ENCODE measurements around the gene ACYP2.
A peak's percentile ranks its signal among the peaks of the same experiment; 100 is the strongest.

ACYP2 gene

DNA sequence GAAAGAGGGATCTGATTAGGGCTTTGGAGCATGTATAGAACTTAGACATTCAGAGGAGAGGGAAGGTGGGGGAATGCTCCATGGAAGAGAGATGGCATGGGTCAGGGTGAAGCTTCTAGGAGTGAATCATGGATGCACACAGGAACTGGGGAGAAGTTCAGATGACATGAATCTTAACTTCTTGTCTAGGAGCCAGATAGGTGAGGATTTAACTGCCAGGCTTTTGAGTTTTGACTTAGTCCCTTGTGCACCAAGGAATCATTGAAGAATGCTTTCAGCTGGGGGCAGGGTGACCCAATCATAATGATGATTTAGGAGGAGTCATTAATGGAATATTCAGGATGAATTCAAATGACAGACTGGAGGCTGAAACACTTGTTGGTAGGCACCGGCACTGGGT is 48.7 kb downstream of the ACYP2 start:
- DNase-seq = no peak

GRCh38 chr2:54166121-54166773 is 50.8 kb downstream of the ACYP2 start:
- DNase-seq = no peak

DNA sequence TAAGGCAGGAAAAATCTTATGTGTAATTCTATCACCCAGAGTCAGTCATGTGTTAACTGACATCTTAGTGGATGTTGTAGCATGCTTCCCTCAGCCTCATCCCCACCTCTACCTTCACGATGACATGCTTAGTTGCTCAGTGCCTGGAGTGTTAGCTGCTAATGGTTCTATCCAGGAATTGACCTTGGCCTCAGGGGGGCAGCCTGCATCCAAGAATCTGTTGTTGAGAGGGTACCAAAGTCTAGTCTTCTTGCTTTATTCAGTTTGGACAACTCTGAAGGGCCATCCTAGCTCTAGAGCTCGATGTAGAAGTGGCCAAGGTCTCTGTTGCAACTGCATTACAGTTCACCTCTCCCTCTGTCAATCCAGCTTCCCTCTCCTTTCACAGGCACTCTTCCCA is 61.2 kb downstream of the ACYP2 start:
- no peak for DNase-seq

DNA sequence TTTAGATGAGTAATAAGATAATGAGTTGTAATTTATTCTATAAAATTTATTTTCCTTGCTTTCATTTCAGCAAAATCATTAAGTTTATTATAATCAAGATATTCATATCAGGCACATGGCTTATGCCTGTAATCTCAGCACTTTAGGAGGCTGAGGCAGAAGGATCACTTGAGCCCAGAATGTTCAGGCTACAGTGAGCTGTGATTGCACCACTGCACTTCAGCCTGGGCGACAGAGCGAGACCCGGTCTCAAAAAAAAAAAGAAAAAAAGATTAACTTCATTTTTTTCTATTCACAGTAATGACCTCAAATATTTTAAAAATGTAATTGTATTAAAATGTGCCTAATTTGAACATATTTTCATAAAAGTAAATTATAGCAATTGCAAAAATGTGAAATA is 67.9 kb downstream of the ACYP2 start:
- no peak for DNase-seq

DNA sequence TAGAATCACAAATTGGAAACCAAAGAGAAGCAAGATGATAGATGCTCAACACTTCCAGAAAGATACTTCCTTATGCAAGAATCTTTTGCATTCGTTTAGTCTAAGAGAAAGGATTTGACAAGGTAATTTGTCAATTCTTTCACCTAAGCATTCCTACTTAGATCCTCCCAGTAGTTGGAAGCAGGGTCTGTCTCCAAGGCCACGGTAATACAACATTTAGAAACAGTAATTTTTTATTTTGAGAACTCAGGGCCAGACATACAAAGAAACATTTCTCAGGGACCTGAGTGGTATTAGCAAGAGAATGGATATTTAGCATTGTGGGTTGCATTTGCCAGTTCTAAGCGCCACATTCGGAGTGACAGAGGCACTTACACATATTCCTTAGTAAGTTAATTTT is 68.6 kb downstream of the ACYP2 start:
- DNase-seq = no peak

GRCh38 chr2:54185105-54185504 is 69.7 kb downstream of the ACYP2 start:
- no peak for DNase-seq

DNA sequence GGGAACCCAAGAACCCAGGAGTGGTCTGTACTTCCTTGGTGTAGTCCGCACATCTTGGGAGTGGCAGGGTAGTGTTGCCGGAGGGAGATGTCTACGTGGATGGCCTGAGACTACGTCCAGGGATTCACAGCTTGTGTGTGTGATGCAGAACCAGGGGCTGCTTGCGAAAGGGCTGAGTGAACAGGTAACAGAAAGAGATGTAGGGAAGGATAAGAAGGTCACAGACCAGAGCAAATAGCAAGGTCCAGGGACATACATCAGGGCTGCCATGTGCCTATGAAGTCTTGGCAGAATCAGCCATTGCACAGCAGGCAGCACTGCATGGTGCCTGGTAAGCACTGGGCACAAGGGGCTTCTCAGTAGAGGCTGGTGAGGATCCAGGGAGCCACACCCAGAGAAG is 71.9 kb downstream of the ACYP2 start:
- DNase-seq = no peak

- DNase-seq = no peak
Observed at GRCh38 chr2:54189539-54189938, 74.1 kb downstream of the ACYP2 start.

GRCh38 chr2:54191361-54192135 is 76.1 kb downstream of the ACYP2 start:
- no peak for DNase-seq

GRCh38 chr2:54194761-54195750 is 79.6 kb downstream of the ACYP2 start:
- DNase-seq = no peak

DNA sequence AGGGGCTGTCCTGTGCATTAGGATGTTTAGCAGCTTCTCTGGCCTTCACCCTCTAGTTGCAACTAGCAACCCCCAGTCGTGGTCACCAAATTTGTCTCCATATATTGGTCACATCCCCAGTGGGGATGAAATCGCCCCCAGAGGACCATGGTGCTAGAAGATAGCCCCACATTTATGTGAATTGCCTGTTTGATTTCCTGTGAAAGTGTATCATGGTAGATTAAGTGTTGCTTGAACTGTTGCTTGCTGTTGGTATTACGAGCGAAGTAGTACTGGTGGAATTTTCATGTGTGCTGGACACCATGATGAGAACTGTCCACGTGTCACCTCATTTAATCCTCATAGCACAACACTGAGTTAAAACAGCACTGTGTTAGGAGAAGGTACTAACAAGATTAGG is 81.2 kb downstream of the ACYP2 start:
- DNase-seq = no peak

DNA sequence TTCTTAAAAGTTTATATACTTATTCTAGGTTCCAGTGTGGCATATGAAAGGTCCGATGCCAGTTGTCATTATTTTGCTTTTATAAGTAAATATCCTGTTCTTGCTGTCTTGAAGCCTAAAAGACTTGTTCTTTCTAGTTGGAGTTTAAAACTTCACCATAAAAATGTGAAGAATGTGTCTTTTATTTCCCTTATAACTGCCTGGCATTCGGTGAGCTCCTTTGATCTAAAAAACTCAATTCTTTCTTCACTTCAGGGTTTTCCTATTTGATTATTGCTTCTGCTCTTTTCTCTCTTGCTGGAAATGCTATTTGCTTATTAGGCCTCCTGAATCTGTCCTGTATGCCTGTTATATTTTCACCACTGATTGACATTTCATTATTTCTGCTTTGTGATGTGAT is 89.1 kb downstream of the ACYP2 start:
- DNase-seq = no peak

GRCh38 chr2:54206596-54206995 is 91.2 kb downstream of the ACYP2 start:
- peak; percentile 10 for DNase-seq

GRCh38 chr2:54207666-54208195 is 92.3 kb downstream of the ACYP2 start:
- no peak for DNase-seq

GRCh38 chr2:54208364-54209240 is 93.2 kb downstream of the ACYP2 start:
- DNase-seq = no peak

GRCh38 chr2:54209379-54209778 is 94.0 kb downstream of the ACYP2 start:
- DNase-seq = no peak

- DNase-seq = no peak
Observed at GRCh38 chr2:54212456-54212855, 97.0 kb downstream of the ACYP2 start.

DNA sequence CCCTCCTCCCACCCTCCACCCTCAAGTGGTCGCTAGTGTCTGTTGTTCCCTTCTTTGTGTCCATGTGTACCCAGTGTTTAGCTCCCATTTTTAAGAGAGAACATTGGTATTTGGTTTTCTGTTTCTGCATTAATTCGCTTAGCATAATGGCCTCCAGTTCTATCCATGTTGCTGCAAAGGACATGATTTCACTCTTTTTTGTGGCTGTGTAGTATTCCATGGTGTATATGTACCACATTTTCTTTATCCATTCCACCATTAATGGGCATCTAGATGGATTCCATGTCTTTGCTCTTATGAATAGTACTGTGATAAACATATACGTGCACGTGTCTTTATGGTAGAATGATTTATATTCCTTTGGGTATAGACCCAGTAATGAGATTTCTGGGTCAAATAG is 97.7 kb downstream of the ACYP2 start:
- DNase-seq = no peak

GRCh38 chr2:54224997-54225396 is 109.6 kb downstream of the ACYP2 start:
- DNase-seq = no peak

- DNase-seq = no peak
Observed at GRCh38 chr2:54226260-54226659, 110.8 kb downstream of the ACYP2 start.

- DNase-seq = no peak
Observed at GRCh38 chr2:54227798-54228197, 112.4 kb downstream of the ACYP2 start.

DNA sequence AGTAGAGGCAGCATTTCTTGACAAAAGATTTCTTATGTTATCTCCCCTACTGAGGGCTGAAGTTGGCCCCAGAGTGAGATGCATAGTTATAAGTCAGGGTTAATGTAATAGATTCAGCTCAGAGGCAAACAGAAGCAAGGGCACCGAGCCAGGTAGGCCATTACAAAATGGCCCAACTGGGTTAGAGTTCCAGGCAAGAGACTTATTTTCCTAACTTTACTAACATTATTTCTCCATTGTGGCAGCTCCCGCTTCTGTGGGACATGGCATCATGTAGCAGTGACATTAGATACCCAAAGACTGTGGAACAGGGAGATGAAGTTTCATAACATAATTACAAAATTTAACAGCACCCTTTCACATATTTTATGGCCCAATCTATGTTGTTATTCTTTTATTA is 113.5 kb downstream of the ACYP2 start:
- DNase-seq = no peak
